Measurements from ENCODE around the gene AGPAT4.

Gene AGPAT4

DNA sequence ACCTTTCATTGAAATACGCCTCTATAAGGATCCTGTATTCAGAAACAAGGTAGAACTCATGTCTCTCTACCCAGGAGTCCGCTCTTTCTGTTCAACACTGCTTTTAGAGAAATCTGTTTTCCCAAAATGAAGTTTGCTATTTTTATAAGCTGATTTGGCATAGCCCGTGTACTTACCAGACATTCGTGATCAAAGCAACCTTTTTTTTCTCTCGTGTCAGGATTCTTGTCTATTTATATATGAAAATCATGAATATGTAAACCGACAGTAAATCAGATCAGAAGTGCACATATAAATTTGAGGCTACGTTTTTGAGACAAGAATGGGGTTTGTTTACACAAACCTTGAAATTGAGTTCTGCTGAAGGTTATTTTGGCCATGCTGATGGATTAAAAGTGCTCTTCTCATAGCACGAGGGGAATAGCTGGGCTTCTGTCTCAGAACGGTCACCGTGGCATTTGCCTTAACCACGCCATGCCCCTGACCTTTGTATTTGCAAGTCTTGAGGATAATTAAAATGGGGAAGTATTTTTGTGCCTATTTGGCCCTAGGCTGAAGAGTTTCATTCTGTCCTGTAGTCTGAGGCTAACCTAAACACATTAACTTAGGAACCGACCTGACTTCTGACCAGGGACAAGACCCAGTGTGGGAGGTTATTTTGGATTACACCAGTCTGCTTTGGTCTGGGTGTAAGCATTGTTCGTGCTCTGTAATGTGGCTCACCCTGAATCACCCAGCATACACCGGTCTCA is 163.7 kb downstream of the AGPAT4 start:
- DNase-seq (ENCODE audit: low read depth) = no peak
- TF ChIP-seq, protein P1, sequence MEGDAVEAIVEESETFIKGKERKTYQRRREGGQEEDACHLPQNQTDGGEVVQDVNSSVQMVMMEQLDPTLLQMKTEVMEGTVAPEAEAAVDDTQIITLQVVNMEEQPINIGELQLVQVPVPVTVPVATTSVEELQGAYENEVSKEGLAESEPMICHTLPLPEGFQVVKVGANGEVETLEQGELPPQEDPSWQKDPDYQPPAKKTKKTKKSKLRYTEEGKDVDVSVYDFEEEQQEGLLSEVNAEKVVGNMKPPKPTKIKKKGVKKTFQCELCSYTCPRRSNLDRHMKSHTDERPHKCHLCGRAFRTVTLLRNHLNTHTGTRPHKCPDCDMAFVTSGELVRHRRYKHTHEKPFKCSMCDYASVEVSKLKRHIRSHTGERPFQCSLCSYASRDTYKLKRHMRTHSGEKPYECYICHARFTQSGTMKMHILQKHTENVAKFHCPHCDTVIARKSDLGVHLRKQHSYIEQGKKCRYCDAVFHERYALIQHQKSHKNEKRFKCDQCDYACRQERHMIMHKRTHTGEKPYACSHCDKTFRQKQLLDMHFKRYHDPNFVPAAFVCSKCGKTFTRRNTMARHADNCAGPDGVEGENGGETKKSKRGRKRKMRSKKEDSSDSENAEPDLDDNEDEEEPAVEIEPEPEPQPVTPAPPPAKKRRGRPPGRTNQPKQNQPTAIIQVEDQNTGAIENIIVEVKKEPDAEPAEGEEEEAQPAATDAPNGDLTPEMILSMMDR (IDR thresholded peaks at IDR 0.05; ENCODE audit: control insufficient read depth, extremely low read depth, insufficient read depth) = no peak
- H3K4me3 ChIP-seq (ENCODE audit: low read depth, low read length) = no peak overlapping the region

GRCh38 chr6:161109366-161109765 is 164.5 kb downstream of the AGPAT4 start:
- TF ChIP-seq, protein P1 (IDR thresholded peaks at IDR 0.05; ENCODE audit: control insufficient read depth, extremely low read depth, insufficient read depth) = no peak
- no peak for DNase-seq (ENCODE audit: low read depth)
- no peak overlapping the region for H3K4me3 ChIP-seq (ENCODE audit: low read depth, low read length)

DNA sequence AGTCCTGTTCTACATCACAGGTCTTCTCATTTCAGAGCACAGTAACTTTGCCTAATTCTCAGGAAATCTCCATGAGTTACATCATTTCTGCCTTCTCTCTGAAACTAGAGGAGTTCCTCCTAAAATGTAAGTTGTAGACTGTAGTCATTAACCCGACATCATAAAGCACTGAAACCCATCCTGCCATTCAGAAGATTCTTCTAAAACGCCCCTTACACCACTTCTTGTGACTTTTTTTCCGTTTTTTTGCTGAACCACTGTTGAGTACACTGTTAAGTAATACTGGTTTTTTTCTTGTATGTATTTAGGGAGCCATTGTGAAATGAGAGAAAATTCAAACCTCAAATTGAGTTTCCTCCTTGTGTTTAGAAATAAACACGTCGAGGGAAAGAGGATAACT is 164.9 kb downstream of the AGPAT4 start:
- no peak for DNase-seq (ENCODE audit: low read depth)
- no peak overlapping the region for H3K4me3 ChIP-seq (ENCODE audit: low read depth, low read length)
- TF ChIP-seq, protein P1 (IDR thresholded peaks at IDR 0.05; ENCODE audit: control insufficient read depth, extremely low read depth, insufficient read depth) = no peak

- TF ChIP-seq, protein P1 (IDR thresholded peaks at IDR 0.05; ENCODE audit: control insufficient read depth, extremely low read depth, insufficient read depth) = no peak
- DNase-seq (ENCODE audit: low read depth) = no peak
- no peak overlapping the region for H3K4me3 ChIP-seq (ENCODE audit: low read depth, low read length)
These were observed 165.8 kb downstream of the AGPAT4 start for GRCh38 chr6:161107779-161108730.

- TF ChIP-seq, protein P1 (IDR thresholded peaks at IDR 0.05; ENCODE audit: control insufficient read depth, extremely low read depth, insufficient read depth) = no peak
- no peak overlapping the region for H3K4me3 ChIP-seq (ENCODE audit: low read depth, low read length)
- DNase-seq (ENCODE audit: low read depth) = no peak
These were observed 168.5 kb downstream of the AGPAT4 start for GRCh38 chr6:161105408-161105807.

DNA sequence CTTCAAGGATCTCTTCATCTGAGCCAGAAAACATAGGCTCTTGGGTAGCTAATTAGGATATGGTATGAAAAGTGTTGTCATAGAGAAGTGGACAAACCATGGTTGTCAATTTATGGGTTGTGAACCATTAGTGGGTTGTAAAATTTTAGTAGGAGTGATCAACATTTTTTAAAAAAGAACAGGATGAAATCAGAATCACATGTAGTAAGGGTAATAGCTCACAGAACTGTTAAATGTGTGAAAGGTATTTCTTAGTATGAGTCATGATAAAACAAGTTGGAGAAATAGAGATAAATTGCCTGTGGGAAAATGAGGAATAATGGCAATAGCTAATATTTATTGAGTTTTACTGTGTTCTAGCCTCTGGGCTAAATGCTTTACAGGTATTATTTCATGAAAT is 168.9 kb downstream of the AGPAT4 start:
- DNase-seq (ENCODE audit: low read depth) = no peak
- H3K4me3 ChIP-seq (ENCODE audit: low read depth, low read length) = no peak overlapping the region
- TF ChIP-seq, protein P1 (IDR thresholded peaks at IDR 0.05; ENCODE audit: control insufficient read depth, extremely low read depth, insufficient read depth) = no peak
